Stimulated activated effector memory CD8-positive, alpha-beta T cell treated with anti-CD3 and anti-CD28 coated beads, Interleukin-12 subunit alpha, Interleukin-12 subunit beta, amount 100 ng/mL, for 72 hours (primary cell): ENCODE measurements around the gene C19orf47.

ENCODE experiments used
- ATAC-seq: fragments of 150-1000 bp; cut with Tn5 transposase; 2 replicates; pipeline ENCODE4 v1.10.0; 2021
- DNase-seq, 2 donors: peaks; one replicate each; pipeline ENCODE4 v3.0.0; 2021 to 2022; ENCODE audit warnings: low spot score in 2 of 2
- H3K27ac Mint-ChIP-seq: one replicate; pipeline ENCODE4 v1.8.0; 2022; ENCODE audit warnings: mild to moderate bottlenecking, mixed read lengths
- H3K36me3 Mint-ChIP-seq: one replicate; pipeline ENCODE4 v1.8.0; 2022; ENCODE audit warnings: mild to moderate bottlenecking, mixed read lengths
- H3K4me1 Mint-ChIP-seq: one replicate; pipeline ENCODE4 v1.8.0; 2022; ENCODE audit warnings: mixed read lengths
- H3K4me3 Mint-ChIP-seq: one replicate; pipeline ENCODE4 v1.8.0; 2022; ENCODE audit warnings: mild to moderate bottlenecking, mixed read lengths
- H3K9me3 Mint-ChIP-seq: one replicate; pipeline ENCODE4 v1.8.0; 2022; ENCODE audit warnings: mixed read lengths

Gene C19orf47

DNA sequence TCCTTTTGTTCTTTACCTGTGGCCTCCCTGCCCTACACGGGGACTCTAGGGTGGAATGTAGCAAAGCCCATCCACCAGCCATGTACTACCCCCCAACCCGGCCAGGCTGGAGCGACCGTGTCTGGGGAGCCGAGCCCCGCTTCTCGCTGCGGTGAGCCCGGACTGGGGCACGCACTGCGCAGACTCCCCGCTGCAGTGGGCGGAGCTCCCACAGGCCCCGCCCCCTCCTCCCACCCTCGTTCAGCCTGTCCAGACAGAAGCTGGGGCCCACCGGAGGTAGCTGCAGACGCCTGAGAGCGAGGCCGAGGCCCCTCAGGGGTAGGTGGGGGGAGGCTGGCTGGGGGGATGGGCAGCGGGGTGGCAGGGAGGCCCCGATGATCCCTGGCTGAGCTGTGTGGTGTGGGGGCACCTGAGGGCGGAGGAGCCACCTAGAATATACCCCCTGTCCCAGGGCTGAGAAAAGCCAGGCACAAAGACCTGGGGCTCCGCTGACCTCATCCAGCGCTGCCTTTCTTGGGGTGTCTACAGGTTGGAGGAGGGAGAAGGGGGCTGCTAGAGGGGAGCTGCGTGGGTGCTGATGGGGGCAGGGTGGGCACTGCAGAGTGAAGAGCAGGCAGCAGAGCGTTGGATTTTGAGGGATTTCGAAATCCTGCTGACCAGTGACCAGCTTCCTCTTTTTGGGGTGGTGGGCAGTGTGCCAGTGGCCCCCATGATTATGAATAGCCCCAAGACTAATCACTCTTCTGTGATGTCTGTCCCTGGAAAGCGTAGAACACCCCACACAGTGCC lies 17.6 kb upstream of the C19orf47 start:
- H3K27ac Mint-ChIP-seq: no peak overlapping the region
- H3K9me3 Mint-ChIP-seq: no peaks in the 10 kb centered on the region
- ATAC-seq (peak; percentile 72), DNase-seq (peak; percentile 28 to 66)
- H3K4me1 Mint-ChIP-seq: peaks cover 18% of the 10 kb centered on the region
- H3K36me3 Mint-ChIP-seq: peaks cover 13% of the 10 kb centered on the region
- H3K4me3 Mint-ChIP-seq: peak overlapping the region; percentile 60

DNA sequence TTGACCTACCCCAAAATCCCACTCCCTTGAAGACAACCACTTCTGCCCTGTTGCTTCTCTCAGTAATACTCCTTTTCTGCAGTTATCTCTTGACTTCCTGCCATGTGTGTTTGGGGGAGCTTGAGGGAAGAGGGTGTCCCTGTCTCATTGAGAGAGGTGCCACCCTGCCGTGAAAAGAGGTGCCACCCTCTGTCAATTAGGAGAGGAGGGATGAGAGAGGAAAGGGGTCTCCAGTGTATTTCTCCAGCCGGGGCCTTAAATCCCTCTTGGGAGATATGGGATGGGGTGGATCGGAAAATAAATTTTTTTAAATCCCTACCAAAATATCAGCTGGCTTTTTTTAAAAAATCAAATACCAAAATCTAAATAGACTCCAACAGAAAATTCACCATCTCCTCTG lies 16.8 kb upstream of the C19orf47 start:
- Mint-ChIP-seq H3K4me3 (peak overlapping the region; percentile 60), H3K9me3 (no peaks in the 10 kb centered on the region), H3K4me1 (peaks cover 18% of the 10 kb centered on the region), H3K27ac (no peak overlapping the region), H3K36me3 (peaks cover 13% of the 10 kb centered on the region)
- ATAC-seq (no peak), DNase-seq (no peak)

DNA sequence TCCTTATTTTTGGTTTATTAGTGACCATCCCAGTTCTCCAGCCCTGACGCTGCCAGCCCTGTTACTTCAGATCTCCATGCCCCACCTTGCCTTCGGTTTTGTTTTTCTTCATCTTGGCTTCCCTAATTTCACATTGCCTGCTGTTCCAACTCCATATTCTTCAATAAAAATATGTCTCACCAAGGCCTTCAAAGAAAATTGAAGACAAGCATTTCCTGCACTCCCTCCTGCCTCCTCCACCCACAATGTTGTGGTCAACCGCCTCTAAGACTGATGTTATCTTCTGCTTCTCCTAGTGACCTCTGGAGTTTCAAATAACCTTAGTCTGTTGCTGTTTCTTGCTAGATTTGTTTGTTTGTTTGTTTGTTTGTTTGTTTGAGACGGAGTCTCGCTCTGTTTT lies 14.9 kb upstream of the C19orf47 start:
- DNase-seq: no peak
- Mint-ChIP-seq H3K36me3 (peaks cover 13% of the 10 kb centered on the region), H3K4me3 (no peak overlapping the region), H3K9me3 (no peaks in the 10 kb centered on the region), H3K4me1 (peaks cover 18% of the 10 kb centered on the region), H3K27ac (no peak overlapping the region)
- no peak for ATAC-seq

DNA sequence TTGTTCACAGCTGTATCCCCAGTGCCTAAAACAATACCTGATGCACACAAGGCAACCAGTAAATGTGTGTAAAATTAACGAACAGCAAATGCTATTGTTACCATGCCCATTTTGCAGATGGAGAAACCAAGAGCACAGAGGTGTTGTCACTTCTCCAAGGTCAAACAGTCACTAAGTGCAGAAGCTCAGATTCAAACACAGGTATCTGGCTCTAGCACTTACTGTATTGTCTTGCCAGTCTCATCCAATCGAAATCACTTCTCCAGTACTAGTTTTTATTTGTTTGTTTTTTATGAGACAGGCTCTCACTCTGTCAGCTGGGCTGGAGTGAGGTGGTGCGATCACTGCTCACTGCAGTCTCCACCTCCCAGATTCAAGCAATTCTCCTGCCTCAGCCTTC lies 14.0 kb upstream of the C19orf47 start:
- Mint-ChIP-seq H3K36me3 (peaks cover 12% of the 10 kb centered on the region), H3K4me3 (no peak overlapping the region), H3K9me3 (no peaks in the 10 kb centered on the region), H3K27ac (peak overlapping the region; percentile 48), H3K4me1 (peaks cover 18% of the 10 kb centered on the region)
- DNase-seq (no peak), ATAC-seq (no peak)

DNA sequence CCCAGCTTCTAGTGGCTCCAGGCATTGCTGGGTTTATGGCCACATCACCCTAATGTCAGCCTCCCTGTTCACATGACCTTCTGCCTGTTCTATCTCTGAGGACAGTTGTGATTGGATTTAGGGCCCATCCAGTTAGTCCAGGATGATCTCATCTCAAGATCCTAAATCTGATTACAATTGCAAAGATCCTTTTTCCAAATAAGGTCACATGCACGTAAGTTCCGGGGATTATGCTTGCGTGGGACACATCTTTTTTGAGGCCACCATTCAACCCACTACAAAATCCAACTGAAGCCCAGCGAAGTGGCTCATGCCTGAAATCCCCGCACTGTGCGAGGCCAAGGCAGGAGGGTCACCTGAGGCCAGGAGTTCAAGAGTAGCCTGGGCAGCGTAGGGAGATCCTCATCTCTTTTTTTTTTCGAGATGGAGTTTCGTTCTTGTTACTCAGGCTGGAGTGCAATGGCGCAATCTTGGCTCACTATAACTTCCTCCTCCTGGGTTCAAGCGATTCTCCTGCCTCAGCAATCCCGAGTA lies 12.6 kb upstream of the C19orf47 start:
- peaks cover 29% of the 10 kb centered on the region for H3K4me1 Mint-ChIP-seq
- DNase-seq (no peak), ATAC-seq (no peak)
- H3K27ac Mint-ChIP-seq: no peak overlapping the region
- no peak overlapping the region for H3K4me3 Mint-ChIP-seq
- H3K36me3 Mint-ChIP-seq: peaks cover 2% of the 10 kb centered on the region
- no peaks in the 10 kb centered on the region for H3K9me3 Mint-ChIP-seq

DNA sequence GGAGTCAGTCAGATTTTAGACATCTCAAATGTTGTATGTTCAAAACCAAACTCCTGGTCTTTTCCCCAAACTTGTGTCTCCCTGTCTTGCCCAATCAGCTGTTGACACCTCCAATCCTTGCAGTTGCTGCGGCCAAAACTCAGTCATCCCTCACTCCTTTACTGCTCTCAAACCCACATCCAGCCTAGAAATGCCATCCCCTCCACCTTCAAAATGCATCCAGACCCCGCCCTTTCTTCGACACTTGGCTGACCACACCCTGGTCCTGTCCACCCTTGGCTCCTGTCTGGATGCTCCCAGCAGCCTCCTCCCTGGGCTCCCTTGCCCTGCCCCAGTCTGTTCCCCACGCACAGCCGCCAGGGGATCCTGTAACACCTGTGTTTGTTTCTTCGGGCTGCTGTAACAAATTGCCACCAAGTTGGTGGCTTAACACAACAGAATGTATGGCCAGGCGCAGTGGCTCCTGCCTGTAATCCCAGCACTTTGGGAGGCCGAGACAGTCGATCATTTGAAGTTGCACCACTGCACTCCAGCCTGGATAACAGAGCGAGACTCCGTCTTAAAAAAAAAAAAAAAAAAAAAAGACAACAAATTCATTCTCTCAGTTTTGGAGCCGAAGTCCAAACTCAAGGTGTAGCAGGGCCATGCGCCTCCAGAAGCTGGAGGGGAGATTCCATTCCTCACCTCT lies 12.0 kb upstream of the C19orf47 start:
- Mint-ChIP-seq H3K27ac (no peak overlapping the region), H3K4me1 (peaks cover 26% of the 10 kb centered on the region), H3K9me3 (no peaks in the 10 kb centered on the region), H3K4me3 (no peak overlapping the region), H3K36me3 (no peaks in the 10 kb centered on the region)
- DNase-seq (no peak), ATAC-seq (no peak)

DNA sequence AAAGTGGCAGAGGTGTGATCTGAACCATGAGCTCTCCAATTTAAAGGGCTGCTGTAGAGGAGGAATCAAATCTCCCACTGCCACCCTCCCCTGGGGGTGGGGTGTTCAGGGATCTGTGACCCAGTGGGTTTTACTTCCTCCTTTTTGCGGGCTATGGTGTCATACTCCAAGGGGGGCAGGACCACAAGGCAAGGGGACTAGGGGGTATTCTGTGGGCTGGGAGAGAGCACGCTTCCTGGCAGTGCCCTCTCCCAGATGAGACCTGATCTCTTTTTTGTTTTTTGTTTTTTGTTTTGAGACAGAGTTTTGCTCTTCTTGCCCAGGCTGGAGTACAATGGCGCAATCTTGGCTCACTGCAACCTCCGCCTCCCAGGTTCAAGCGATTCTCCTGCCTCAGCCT lies 10.6 kb upstream of the C19orf47 start:
- DNase-seq (no peak), ATAC-seq (peak; percentile 31)
- Mint-ChIP-seq H3K27ac (no peak overlapping the region), H3K9me3 (no peaks in the 10 kb centered on the region), H3K4me1 (peaks cover 21% of the 10 kb centered on the region), H3K4me3 (no peak overlapping the region), H3K36me3 (peaks cover 3% of the 10 kb centered on the region)

DNA sequence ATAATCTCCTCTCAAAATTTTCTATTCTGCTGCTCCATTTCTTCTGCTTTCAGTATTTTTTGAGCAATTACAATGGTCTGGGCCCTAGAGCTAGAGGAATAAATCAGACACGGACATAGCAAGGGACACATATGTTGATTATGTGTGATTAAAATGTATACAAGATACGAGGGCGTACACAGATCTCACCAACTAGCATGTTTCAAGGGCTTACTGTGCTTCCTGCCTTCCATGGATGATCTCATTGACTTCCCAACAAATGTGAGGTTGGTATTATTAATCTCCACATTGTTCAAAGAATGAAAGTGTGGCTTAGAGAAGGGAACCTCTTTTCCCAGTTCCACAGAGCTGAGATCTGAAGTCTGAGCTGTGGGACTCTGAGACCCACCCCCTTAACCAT lies 9.4 kb upstream of the C19orf47 start:
- H3K4me1 Mint-ChIP-seq: peaks cover 12% of the 10 kb centered on the region

DNA sequence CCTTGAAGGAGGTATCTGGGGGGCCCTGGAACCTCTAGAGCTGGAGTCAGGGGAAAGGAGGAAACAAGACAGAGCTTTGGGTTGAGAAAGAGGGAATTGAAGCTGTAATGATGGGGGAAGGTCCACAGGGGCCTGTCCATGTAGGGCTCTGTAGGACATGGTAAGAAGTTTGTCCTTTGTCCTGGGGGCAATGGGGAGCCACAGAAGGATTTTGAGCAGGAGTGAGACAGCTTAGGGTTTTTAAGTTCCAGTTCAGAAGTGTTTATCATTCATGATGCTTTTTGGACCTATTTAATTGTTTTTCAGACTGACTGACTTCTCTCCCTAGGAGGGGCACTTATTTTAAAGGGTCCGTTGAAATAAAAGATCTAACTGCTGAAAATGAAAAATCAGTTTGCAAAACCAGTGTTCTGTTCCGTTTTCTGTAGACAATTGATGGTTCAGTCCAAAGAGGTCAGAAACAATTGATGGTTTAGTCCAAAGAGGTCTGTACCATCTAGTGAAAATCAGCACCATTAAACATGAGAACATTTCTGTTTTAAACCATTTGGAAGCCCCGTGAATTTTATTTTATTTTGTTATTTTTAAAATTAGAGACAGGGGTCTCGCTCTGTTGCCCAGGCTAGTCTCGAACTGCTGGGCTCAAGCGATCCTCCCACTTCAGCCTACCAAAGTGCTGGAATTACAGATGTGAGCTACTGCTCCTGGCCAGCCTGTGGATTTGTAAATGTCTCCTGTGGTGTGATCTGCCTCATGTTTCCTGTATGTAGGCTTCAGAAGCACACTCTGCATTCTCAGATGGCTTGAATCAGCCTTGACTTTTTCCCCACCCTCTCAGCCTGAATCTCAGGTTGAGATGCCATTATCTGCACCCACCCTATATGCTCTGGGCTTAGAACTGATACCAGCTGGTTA lies 8.7 kb upstream of the C19orf47 start:
- peaks cover 12% of the 10 kb centered on the region for H3K4me1 Mint-ChIP-seq
- H3K9me3 Mint-ChIP-seq: no peaks in the 10 kb centered on the region
- H3K27ac Mint-ChIP-seq: peak overlapping the region; percentile 39
- ATAC-seq (no peak), DNase-seq (no peak)
- H3K4me3 Mint-ChIP-seq: no peak overlapping the region
- H3K36me3 Mint-ChIP-seq: peaks cover 5% of the 10 kb centered on the region

More for the DNA sequence above, 9.4 kb upstream of the C19orf47 start:
- H3K9me3 Mint-ChIP-seq: no peaks in the 10 kb centered on the region
- ATAC-seq: no peak
- no peak overlapping the region for H3K27ac Mint-ChIP-seq
- no peak overlapping the region for H3K4me3 Mint-ChIP-seq
- H3K36me3 Mint-ChIP-seq: peaks cover 5% of the 10 kb centered on the region
- no peak for DNase-seq

DNA sequence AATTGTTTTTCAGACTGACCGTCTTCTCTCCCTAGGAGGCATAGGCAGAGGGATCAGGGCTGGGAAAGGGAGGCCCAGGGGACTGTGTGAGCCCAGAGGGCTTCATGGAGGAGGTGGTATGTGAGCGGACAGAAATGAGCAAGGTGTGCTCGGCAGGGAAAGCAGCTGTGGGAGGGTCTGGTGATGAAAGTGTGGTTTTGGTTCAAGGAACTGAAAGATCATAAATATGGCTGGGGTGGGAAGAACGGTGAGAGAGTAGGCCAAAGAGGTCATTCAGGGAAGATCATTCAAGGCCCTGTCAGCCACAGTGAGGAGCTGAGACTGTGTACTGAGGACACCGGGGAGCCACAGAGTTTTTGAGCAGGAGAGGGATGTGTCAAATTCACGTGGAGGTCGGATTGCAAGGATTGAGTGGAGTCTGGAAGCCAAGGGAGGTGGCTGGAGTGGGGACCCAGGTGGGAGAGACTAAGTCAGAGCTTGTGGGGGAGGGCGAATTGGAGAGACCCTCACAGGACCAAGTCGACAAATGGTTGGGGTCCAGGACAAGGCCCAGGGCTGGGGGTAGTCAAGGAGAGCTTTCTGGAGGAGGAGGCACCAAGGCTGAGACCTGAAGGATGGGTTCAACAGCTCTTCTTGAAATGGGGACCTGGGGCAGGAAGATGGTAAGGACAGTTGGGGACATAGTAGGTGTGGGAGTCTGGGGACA lies 7.9 kb upstream of the C19orf47 start:
- no peak overlapping the region for H3K4me3 Mint-ChIP-seq
- peaks cover 12% of the 10 kb centered on the region for H3K4me1 Mint-ChIP-seq
- H3K27ac Mint-ChIP-seq: peak overlapping the region; percentile 39

DNA sequence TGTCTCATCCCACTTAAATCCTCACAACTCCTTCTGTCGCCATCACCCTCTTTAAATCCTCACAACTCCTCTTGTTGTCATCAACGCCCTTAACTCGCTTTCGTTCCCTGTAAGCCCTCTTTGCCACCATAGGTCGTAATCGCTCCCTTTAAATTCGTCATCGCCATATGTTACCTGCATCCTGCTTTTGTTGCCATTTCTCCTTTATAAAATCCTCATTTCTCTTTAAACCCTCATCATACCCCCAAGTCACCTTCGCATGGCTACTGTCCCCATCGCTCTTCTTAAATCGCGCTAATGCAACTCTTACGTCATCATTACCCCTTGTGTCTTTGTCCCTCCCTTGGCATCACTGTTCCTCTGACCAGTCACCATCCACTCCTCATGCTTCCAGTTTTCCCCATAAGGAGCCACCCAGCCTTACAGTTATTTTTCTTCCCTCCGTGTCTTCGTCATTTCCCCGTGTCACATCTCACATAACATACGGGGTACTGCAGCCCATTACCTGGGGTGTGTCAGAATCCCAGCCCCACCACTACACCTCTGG lies 837 bp upstream of the C19orf47 start:
- Mint-ChIP-seq H3K4me3 (peak overlapping the region; percentile 78), H3K9me3 (no peaks in the 10 kb centered on the region), H3K4me1 (peaks cover 37% of the 10 kb centered on the region), H3K36me3 (peaks cover 20% of the 10 kb centered on the region), H3K27ac (peak overlapping the region; percentile 77)
- DNase-seq: peak in 1 of 2 donors; percentile 50
- ATAC-seq: no peak

More for the DNA sequence above, 7.9 kb upstream of the C19orf47 start:
- Mint-ChIP-seq H3K9me3 (no peaks in the 10 kb centered on the region), H3K36me3 (peaks cover 5% of the 10 kb centered on the region)
- ATAC-seq: no peak
- DNase-seq: no peak

DNA sequence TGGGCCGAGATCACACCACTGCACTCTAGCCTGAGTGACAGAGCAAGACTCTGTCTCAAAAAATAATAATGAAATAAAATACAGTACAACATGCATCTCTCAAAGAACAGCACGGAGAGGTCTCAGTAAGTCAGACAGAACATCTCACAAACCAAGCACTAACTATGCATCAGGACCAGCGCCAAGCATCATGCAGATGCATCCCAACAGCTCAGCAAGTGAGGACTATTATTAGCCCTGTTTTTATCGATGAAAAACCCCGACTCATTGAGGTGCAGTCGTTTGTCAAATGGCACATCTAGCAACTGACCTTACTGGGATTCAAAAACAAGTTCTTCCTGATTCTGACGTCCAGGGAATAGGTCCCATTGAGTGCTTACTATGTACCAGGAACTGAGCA lies 3.8 kb downstream of the C19orf47 start:
- no peak for DNase-seq
- H3K36me3 Mint-ChIP-seq: peaks cover 31% of the 10 kb centered on the region
- H3K9me3 Mint-ChIP-seq: no peaks in the 10 kb centered on the region
- H3K4me1 Mint-ChIP-seq: peaks cover 46% of the 10 kb centered on the region
- no peak for ATAC-seq
- no peak overlapping the region for H3K4me3 Mint-ChIP-seq
- no peak overlapping the region for H3K27ac Mint-ChIP-seq

DNA sequence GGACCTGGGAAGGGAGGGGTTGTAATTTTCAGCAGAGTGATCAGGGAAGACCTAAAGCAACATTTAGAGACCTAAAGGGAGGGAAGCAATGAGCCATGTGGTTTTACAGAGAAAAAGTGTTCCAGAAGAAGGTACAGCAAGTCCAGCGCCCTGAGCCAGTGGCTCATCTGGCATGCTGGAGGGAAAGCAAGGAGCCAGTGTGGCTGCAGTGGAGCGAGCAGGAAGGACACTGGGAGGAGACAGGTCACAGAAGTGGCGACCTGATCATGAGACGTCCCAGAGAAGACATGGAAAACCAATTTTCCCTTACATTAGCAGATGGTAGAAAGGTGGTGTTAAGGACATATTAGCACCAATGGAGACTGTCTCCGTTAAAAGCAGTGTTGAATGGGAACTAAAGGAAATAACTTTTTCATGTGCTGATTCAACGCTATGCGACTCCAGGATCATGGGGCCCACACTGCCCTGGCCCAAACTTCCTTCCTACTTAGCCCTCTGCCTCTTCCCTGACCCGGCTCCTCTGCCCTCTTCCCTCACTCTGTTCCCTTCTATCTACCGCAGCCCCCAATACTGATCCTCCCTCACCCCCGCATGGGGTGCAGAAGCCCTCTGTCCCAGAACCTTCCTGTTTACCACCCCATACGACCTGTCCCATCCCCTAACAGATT lies 5.4 kb downstream of the C19orf47 start:
- DNase-seq: no peak
- peaks cover 29% of the 10 kb centered on the region for H3K36me3 Mint-ChIP-seq
- no peak overlapping the region for H3K4me3 Mint-ChIP-seq
- no peaks in the 10 kb centered on the region for H3K9me3 Mint-ChIP-seq
- no peak for ATAC-seq
- peak overlapping the region; percentile 7 for H3K27ac Mint-ChIP-seq
- peaks cover 36% of the 10 kb centered on the region for H3K4me1 Mint-ChIP-seq
